Sigmoid colon (tissue), 4 donors: ENCODE results near the gene ACTG1.

Experiments
- CTCF ChIP-seq, 4 experiments: fragments of 450-650 bp in 3 of 4; fragments of 200-600 bp in 1 of 4; IDR thresholded peaks; one replicate each; pipeline ENCODE4 v1.5.1; 2016 to 2019; ENCODE audit warnings: antibody characterized with exemption in 4 of 4, mild to moderate bottlenecking in 3 of 4, moderate library complexity in 2 of 4
- EP300 ChIP-seq, 4 donors: sonication (generic); formaldehyde crosslinking; IDR thresholded peaks; one replicate each; pipeline ENCODE4 v1.6.1; 2017; ENCODE audit warnings: antibody characterized with exemption in 4 of 4
- POLR2A ChIP-seq, 2 donors: fragments of 450-650 bp; IDR thresholded peaks; one replicate each; pipeline ENCODE4 v1.6.1; 2016; ENCODE audit warnings: antibody characterized with exemption in 2 of 2, mild to moderate bottlenecking in 2 of 2, moderate library complexity in 2 of 2

- no peak for TF ChIP-seq CTCF (IDR thresholded peaks at IDR 0.05)
- TF ChIP-seq POLR2A (IDR thresholded peaks at IDR 0.05) = no peak
- TF ChIP-seq EP300 (IDR thresholded peaks at IDR 0.05) = no peak
Observed at GRCh38 chr17:81482673-81483072, 29.9 kb downstream of the ACTG1 start.
